PC-3 (cell line): ENCODE measurements around the gene GBP1. TPM values are rescaled to one million over a fixed set of nuclear protein-coding genes. Genes with fewer than 3 reads are reported as not detected.
A peak's percentile ranks its signal among the peaks of the same experiment; 100 is the strongest.

Experiments used
- ATAC-seq: fragments of 200-7000 bp; cut with Tn5 transposase; 2 replicates; pipeline ENCODE4 v1.9.1; 2020; ENCODE audit warnings: mild to moderate bottlenecking, moderate library complexity
- BruUV-seq: library from RNA; stranded (reverse); fragments of 400-500 nt; replicated peaks from 2 replicates; lab custom pipeline; 2021; lab: Mats Ljungman, UMichigan
- CTCF ChIA-PET: fragments of 300-600 bp; sonication (Branson Sonifier 250); formaldehyde crosslinking; loops from one replicate; lab custom pipeline; 2022; ENCODE audit warnings: antibody characterized with exemption; lab: Charles Lee
- POLR2A ChIA-PET: fragments of 300-600 bp; sonication (Branson Sonifier 250); formaldehyde crosslinking; loops from one replicate; lab custom pipeline; 2022; ENCODE audit warnings: antibody characterized with exemption; ENCODE audit not compliant: unreplicated experiment; lab: Charles Lee
- DNase-seq: peaks from one replicate; pipeline ENCODE4 v3.0.0-alpha.2; 2015
- H2AFZ ChIP-seq: fragments of 300-600 bp; sonication (generic); 2 replicates; pipeline ENCODE4 v1.6.0; 2016; ENCODE audit warnings: antibody characterized with exemption, low read length
- H3F3A ChIP-seq: fragments of 300-600 bp; sonication (generic); one replicate; pipeline ENCODE4 v1.6.0; 2017; ENCODE audit warnings: antibody characterized with exemption, low read length, control low read depth, mild to moderate bottlenecking; ENCODE audit not compliant: unreplicated experiment
- H3K27ac ChIP-seq: fragments of 300-600 bp; sonication (generic); 2 replicates; pipeline ENCODE4 v1.5.1; 2016; ENCODE audit warnings: mild to moderate bottlenecking, low read length
- H3K27me3 ChIP-seq: fragments of 300-600 bp; sonication (generic); 2 replicates; pipeline ENCODE4 v1.6.1; 2016; ENCODE audit warnings: low read length, mixed read lengths
- H3K36me3 ChIP-seq: fragments of 300-600 bp; sonication (generic); 2 replicates; pipeline ENCODE4 v1.6.1; 2016; ENCODE audit warnings: low read depth, mixed run types, low read length, mixed read lengths
- H3K4me1 ChIP-seq: fragments of 300-600 bp; sonication (generic); 2 replicates; pipeline ENCODE4 v1.5.1; 2016; ENCODE audit warnings: low read length; ENCODE audit not compliant: insufficient read depth
- H3K4me2 ChIP-seq: fragments of 300-600 bp; sonication (generic); 2 replicates; pipeline ENCODE4 v1.6.0; 2016; ENCODE audit warnings: low read length
- H3K4me3 ChIP-seq: fragments of 300-600 bp; sonication (generic); 2 replicates; pipeline ENCODE4 v1.5.1; 2016; ENCODE audit warnings: mild to moderate bottlenecking, low read length, mixed read lengths
- H3K79me2 ChIP-seq: fragments of 300-600 bp; sonication (generic); 2 replicates; pipeline ENCODE4 v1.6.1; 2017; ENCODE audit warnings: low read length, mixed read lengths
- H3K9ac ChIP-seq: fragments of 300-600 bp; sonication (generic); 2 replicates; pipeline ENCODE4 v1.6.0; 2016; ENCODE audit warnings: mild to moderate bottlenecking, low read length
- H3K9me2 ChIP-seq: fragments of 300-600 bp; sonication (generic); replicated peaks from 2 replicates; pipeline ENCODE4 v1.6.1; 2016; ENCODE audit warnings: mixed run types, low read length, mixed read lengths
- H3K9me3 ChIP-seq: fragments of 300-600 bp; sonication (generic); 2 replicates; pipeline ENCODE4 v1.6.1; 2016; ENCODE audit warnings: low read length, mixed read lengths
- H4K20me1 ChIP-seq: fragments of 300-600 bp; sonication (generic); 2 replicates; pipeline ENCODE4 v1.6.1; 2016; ENCODE audit warnings: low read length, mixed read lengths
- EZH2 ChIP-seq: fragments of 300-600 bp; sonication (generic); IDR thresholded peaks from one replicate; pipeline ENCODE4 v1.6.1; 2017; ENCODE audit warnings: antibody characterized with exemption, mild to moderate bottlenecking, low read length; ENCODE audit not compliant: unreplicated experiment
- EZH2phosphoT487 ChIP-seq: fragments of 300-600 bp; sonication (generic); IDR thresholded peaks from 2 replicates; pipeline ENCODE4 v1.6.1; 2018; ENCODE audit warnings: mild to moderate bottlenecking, antibody characterized with exemption, low read length, borderline replicate concordance
- intact Hi-C: fragments of 100-400 bp; cut with micrococcal nuclease; formaldehyde crosslinking; loops from 2 replicates; pipeline ENCODE4 v1.9.0; 2023
- total RNA-seq: library from RNA; depleted of rRNA; stranded (reverse); fragments of >200 nt; gene quantifications from 2 replicates; pipeline ENCODE4 v1.2.3, GENCODE V29; 2014
- TF ChIP-seq, protein P1 (sequence below): fragments of 300-600 bp; sonication (generic); conservative IDR thresholded peaks from 2 replicates; pipeline ENCODE4 v1.5.1; 2017; ENCODE audit warnings: antibody characterized with exemption, low read depth, mild to moderate bottlenecking, low read length

The GBP1 gene
- total RNA-seq, 1 experiment from 2014 or later, result 1.0 TPM

GRCh38 chr1:89041119-89041641, 23.8 kb downstream of the GBP1 start:
- POLR2A ChIA-PET, result interaction anchor here (0.6 kb wide), 1 partner anchor 20 kb away, joined by 12 read pairs; no protein-coding TSS in a partner anchor
- Histone ChIP-seq H4K20me1 (no peaks in the 10 kb centered on the region), H3K79me2 (no peaks in the 10 kb centered on the region), H3K27ac (peak overlapping the region; percentile 81), H3K4me2 (peak overlapping the region; percentile 73), H3K4me1 (peaks cover 20% of the 10 kb centered on the region), H3K9me2 (no peaks in the 10 kb centered on the region), H2AFZ (no peak overlapping the region), H3K4me3 (peak overlapping the region; percentile 45), H3K36me3 (no peaks in the 10 kb centered on the region), H3K27me3 (no peaks in the 10 kb centered on the region), H3F3A (peaks cover 5% of the 10 kb centered on the region), H3K9me3 (peaks cover 6% of the 10 kb centered on the region; the same call in 1 of the 2 replicates), H3K9ac (no peak overlapping the region)
- intact Hi-C loops, result loop anchor here (1.0 kb wide), 1 partner anchor 19 kb away; the partner anchor contains the start of gene GBP3
- no TSS peak for BruUV-seq
- CTCF ChIA-PET, result no interaction called here
- DNase-seq (peak; percentile 90), ATAC-seq (peak; percentile 95)
- TF ChIP-seq EZH2 (no peak), EZH2phosphoT487 (no peak)
- TF ChIP-seq, protein P1, sequence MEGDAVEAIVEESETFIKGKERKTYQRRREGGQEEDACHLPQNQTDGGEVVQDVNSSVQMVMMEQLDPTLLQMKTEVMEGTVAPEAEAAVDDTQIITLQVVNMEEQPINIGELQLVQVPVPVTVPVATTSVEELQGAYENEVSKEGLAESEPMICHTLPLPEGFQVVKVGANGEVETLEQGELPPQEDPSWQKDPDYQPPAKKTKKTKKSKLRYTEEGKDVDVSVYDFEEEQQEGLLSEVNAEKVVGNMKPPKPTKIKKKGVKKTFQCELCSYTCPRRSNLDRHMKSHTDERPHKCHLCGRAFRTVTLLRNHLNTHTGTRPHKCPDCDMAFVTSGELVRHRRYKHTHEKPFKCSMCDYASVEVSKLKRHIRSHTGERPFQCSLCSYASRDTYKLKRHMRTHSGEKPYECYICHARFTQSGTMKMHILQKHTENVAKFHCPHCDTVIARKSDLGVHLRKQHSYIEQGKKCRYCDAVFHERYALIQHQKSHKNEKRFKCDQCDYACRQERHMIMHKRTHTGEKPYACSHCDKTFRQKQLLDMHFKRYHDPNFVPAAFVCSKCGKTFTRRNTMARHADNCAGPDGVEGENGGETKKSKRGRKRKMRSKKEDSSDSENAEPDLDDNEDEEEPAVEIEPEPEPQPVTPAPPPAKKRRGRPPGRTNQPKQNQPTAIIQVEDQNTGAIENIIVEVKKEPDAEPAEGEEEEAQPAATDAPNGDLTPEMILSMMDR, result no peak

DNA sequence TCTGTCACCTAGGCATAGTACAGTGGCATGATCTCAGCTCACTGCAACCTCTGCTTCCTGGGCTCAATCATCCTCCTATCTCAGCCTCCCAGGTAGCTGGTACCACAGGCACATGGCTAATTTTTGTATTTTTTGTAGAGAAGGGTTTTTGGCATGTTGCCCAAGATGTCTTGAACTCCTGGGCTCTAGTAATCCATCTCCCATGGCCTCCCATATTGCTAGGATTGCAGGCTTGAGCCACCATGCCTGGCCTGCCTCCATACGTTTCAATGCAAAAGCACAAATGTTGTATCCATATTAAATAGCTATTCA, 24.7 kb downstream of the GBP1 start:
- no peaks in the 10 kb centered on the region for H3K9me2 ChIP-seq
- no peak overlapping the region for H2AFZ ChIP-seq
- peak overlapping the region; percentile 3; the same call in 1 of the 2 replicates for H3K9ac ChIP-seq
- DNase-seq, result no peak
- H3K4me1 ChIP-seq, result peaks cover 20% of the 10 kb centered on the region
- no peaks in the 10 kb centered on the region for H3K27me3 ChIP-seq
- BruUV-seq, result no TSS peak
- H4K20me1 ChIP-seq, result no peaks in the 10 kb centered on the region
- H3K9me3 ChIP-seq, result peaks cover 6% of the 10 kb centered on the region; the same call in 1 of the 2 replicates
- H3K36me3 ChIP-seq, result no peaks in the 10 kb centered on the region
- H3F3A ChIP-seq, result peaks cover 5% of the 10 kb centered on the region
- peak overlapping the region; percentile 29; the same call in 1 of the 2 replicates for H3K4me3 ChIP-seq
- intact Hi-C loops, result no loop called here
- H3K4me2 ChIP-seq, result peak overlapping the region; percentile 73
- ChIA-PET POLR2A (no interaction called here), CTCF (no interaction called here)
- peak overlapping the region; percentile 74 for H3K27ac ChIP-seq
- ATAC-seq, result 0 out of 2 replicates have a peak, but pooled peaks have one; percentile 3
- TF ChIP-seq EZH2phosphoT487 (no peak), EZH2 (no peak)
- TF ChIP-seq, protein P1, result no peak
- H3K79me2 ChIP-seq, result no peaks in the 10 kb centered on the region

- no TSS peak for BruUV-seq
- Histone ChIP-seq H3F3A (peaks cover 5% of the 10 kb centered on the region), H3K4me3 (no peak overlapping the region), H3K36me3 (no peaks in the 10 kb centered on the region), H4K20me1 (no peaks in the 10 kb centered on the region), H2AFZ (no peak overlapping the region), H3K4me2 (no peak overlapping the region), H3K27ac (no peak overlapping the region), H3K79me2 (no peaks in the 10 kb centered on the region), H3K9me2 (no peaks in the 10 kb centered on the region), H3K9me3 (0 out of 2 replicates have a peak, but pooled peaks cover 2% of the 10 kb centered on the region), H3K27me3 (no peaks in the 10 kb centered on the region), H3K9ac (no peak overlapping the region), H3K4me1 (peaks cover 20% of the 10 kb centered on the region)
- no peak for TF ChIP-seq EZH2phosphoT487
- no peak for TF ChIP-seq EZH2
- TF ChIP-seq, protein P1, result no peak
- ATAC-seq, result no peak
- DNase-seq, result no peak
- intact Hi-C loops, result no loop called here
- POLR2A ChIA-PET, result no interaction called here
- CTCF ChIA-PET, result no interaction called here
These were observed 27.8 kb downstream of the GBP1 start for GRCh38 chr1:89037186-89037585.
